ENCODE measurements around the gene STRN3.

- TF ChIP-seq CTCF (conservative IDR thresholded peaks at IDR 0.05; ENCODE audit: low read length): no peak
- TF ChIP-seq EZH2phosphoT487 (IDR thresholded peaks at IDR 0.05; ENCODE audit: borderline replicate concordance, low read depth, low read length): no peak
These were observed 21.3 kb upstream of the STRN3 start for GRCh38 chr14:31047503-31047902.

Data from OCI-LY7 (cell line).